Measurements from ENCODE around the gene HSDL2.

Gene HSDL2

DNA sequence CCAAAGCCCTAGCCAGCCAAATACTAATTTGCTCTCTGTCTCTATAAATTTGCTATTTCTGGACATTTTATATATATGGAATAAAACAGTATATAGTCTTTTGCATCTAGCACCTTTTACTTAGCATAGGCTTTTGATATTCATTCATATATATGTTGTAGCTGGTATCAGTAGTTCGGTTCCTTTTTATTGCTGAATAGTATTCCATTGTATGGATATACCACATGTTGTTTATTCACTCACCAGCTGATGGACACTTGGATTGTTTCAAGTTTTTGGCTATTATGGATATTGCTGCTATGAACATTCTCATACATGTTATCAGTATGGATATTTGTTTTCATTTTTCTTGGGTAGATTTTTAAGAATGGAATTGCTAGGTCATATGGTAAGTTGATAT, 82.9 kb downstream of the HSDL2 start:
- no peak for DNase-seq

DNA sequence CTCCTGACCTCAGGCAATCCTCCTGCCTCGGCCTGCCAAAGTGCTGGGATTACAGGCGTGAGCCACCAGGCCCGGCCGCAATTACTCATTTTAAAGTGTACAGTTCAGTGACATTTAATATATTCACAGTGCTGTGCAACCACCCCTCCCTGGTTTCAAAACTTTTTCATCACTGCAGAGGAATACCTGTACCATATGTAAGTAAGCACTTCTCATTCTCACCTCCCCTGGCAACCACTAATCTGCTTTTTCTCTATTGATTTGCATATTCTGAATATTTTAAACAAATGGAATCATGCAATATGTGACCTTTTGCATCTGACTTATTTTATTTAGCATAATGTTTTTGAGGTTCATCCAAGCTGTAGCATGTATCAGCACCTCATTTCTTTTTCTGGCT, 85.4 kb downstream of the HSDL2 start:
- no peak for DNase-seq

DNA sequence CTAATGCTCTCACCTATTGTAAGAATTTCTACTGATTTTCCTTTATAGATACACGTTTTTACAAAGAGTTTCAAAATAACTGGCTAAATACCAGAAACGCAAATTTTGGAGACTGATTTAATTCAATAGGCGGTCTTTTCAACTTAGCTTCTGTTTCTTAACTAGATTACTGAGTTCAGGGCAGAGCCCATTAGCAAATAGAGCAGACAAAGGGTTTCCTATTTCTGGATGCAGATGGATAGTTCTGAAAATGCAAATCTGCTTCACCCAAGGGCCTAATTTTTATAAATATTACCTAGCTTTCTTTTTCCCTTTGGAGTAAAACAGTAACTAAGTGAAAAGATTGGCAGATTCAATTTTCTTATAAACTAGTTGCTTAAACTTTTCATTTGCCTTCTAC, 93.1 kb downstream of the HSDL2 start:
- DNase-seq = no peak

DNA sequence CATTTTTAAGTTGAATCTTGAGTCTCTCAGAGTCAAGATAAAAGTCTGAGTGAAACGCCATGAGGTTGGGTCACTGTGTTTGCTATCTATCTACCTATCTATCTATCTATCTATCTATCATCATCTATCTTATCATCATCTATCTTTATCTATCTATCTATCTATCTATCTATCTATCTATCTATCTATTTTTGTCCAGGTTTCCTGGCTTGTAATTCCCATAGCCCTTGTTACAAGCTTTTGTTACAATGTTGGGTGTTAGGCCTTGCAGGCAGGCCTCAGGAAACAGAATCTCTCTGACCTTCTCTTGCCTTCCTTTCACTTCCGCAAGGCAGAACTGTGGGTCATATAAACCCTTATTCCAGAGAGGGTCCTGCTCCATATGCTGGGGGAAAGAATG, 94.1 kb downstream of the HSDL2 start:
- no peak for DNase-seq

DNA sequence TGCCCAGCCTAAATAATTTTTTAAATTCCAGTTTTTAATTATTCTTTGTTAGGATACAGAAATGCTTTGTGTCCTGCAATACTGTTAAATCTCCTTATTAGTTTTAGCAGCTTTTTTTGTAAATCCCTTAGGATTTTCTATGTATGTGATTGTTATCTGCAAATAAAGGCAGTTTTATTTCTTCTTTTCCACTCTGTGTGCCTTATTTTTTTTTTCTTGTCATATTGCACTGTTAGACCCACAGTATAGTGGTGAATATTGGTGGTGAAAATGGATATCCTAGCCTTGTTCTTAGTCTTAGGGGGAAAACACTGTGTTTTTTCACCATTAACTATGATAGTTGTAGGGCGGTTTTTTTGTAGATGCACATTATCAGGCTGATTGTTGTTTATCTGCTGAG, 95.4 kb downstream of the HSDL2 start:
- no peak for DNase-seq

DNA sequence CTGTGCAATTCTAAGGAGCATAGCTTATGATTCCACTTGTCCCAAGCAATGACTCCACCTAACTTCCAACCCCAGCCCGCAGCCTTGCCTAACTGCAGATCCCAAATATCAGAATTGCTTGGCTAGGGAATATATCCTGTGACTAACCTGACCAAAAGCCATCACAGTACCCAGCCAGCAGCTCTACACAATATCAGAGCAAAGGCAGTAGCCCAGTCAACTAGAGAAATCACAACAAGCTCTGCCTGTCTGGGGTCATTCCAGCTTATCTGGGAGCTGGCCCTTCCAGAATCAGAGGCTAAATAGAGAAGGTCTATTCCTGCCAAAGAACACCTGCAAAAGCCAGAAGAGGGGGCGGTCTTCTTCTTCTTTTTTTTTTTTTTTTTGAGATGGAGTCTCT, 97.4 kb downstream of the HSDL2 start:
- no peak for DNase-seq

DNA sequence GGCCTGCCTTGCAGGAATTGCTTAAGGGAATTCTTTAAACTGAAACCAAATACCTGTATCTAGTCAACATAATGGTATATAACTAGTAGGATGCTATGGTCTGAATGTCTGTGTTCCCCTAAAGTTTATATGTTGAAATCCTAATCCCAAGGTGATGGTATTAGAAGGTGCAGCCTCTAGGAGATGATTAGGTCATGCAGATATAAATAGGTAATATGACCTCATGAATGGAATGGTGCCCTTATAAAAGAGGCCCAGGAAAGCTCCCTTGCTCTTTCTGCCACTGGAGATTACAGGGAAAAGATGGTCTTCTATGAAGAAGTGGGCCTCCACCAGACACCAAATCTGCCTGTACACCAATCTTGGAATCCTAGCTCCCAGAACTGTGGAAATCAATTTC, 99.3 kb downstream of the HSDL2 start:
- no peak for DNase-seq

DNA sequence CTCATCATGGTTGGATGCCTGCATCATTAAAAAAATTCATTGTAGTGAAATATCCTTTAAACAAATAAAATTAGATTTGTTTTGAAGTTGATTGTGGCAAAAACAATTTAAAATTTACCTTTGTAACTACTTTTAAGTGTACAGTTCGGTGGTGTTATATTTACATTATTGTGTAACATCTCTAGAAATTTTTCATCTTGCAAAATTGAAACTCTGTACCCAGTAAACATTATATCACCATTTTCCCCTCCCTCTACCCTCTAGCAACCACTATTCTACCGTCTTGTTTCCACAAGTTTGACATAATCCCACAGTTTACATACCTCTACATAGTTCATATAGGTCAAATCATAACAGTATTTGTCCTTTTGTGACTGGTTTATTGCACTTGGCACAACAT, 104.7 kb downstream of the HSDL2 start:
- no peak for DNase-seq

DNA sequence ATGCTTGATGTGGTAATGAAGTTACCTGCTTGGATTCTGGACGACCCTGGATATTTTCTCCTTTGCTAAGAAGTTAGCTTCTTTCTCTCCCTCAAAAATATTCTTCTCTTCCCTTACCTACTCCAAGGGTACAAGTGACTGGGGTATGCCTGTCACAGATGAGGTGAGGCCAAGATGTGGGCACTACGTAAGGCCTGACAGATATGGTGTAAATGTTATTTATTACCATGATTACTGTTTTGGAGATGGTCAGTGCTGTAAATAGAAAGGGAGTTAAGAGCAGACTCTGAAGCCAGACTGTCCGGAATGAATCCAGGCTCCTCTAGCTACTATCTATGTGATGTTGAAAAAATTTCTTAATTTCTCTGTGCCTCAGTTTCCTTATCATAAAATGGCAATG, 105.7 kb downstream of the HSDL2 start:
- no peak for DNase-seq

DNA sequence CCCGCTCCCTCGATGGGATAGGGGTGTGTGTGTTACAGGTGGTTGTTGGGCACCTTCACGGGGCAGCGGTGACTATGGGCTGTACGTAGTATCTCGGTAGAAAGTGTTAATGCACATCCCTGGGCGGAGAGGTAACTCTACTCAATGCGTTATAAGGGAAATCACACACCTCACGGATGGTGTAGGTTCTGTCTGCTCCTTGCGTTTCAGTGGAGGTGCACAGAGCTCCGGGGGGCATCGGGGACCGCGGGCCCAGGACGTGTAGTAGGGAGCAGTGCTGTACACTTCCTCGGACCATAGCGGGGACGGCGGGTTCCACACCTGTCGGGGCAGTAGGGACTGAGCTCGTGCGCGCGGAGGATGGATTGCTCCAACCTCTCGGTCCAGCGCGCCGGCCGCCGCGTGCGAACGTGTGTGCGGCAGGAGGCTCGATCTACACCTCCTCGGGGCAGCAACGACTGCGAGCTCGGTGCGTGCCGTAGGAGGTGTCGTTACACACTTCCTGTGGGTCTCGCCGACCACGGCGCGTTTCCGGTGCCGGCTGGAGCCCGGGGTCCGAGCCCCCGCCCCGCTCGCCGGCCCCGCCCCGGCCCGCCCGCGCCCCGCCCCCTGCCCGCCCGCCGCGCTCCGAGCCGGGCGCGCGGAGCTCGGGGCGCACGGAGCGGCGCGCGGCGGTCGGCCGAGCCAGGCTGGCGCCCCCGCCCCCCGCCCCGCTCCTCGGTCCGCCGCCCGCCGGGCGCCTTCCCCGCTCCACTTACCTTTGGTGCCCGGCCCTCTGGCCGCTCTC, 106.5 kb downstream of the HSDL2 start, which contains the start of gene KIAA1958:
Gene KIAA1958 (plus strand): TSS at position 607 of the 787 bp plus-strand sequence. CDS start 87,254 bp downstream, outside the sequence.
- DNase-seq = peak; percentile 71

DNA sequence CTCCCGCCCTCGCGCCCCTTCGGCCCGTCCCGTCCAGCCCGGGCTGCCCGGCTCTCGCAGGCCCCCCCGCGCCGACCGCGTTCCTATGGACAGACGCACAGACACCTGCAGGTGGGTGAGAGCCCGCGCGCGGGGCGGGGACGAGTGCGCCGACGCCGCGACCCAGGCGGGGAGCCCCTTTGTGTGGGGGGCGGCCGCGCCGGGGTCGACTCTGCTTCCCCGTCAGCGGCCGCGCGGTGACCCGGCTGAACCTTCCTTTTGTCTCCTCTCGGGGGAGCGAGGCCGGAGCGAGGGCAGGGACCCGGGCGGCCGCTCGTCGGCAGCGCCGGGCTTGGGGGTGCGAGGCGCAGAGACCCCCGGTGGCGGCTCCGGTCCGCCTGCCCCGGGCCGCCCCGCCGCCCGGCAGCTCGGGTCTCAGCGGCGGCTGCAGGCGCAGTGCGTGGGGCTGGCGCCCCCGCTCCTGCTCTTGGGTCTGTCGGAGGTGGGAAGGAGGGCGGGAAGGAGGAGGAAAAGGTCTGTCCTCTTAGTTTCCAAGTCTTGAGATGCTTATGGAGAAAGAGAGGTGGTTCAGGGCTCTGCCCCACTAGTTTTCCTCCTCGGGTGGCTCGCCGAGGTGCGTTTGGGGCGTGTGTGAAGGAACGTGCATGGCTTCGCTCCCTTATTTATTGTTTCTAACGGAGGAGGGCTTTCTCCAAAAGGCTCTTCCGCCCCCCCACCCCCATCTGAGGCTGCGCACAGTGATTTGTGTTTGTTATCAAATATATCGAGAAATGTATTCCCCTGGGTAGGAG, 107.3 kb downstream of the HSDL2 start:
- peak; percentile 38 for DNase-seq

DNA sequence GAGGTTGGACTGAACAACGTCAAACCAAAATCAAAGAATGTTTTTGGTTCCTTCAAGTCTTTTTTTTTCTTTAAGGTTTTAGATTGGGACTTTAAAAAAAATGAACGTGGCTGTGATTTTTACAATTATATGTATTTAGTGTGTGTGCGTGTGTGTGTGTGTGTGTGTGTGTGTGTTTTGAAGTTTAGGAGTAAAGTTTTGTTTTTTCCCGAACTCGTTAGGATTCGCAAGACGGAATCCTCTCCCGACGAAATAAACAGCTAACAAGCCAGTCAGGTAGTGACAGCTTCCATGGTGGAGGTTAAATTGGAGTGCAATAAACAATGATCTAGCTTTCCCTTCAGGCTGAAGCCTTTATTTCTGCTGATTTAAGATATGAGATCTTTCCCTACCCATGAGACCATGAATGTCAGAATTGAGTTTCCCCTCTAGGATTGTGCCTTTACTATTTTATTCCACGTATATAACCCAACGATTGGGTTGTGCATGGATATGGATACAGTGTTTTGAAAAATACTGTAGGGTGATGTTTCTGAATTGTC, 108.0 kb downstream of the HSDL2 start:
- DNase-seq = no peak

DNA sequence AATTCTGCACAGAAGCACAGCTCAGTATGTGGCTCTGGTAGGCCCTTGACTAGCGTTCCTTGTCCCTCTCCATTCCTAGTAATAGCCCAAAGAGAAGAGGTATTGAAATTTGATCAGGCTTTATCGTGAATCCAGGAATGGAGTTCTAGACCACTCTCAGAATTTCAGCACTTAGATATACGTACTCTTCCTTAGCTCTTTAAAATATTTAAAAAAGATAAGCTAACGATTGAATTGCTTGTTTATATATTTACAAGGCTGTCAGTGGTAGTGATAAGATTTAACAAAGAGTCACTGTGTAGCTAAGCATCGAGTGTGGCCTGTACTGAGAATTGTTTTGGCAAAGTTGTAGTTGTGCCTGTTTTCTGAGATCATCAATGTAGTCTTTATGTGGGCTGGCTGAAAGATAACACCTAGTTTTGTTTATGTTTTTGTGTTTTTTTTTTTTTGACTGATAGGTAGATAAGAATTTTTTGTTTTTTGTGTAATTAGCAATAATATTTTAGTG, 109.2 kb downstream of the HSDL2 start:
- DNase-seq = no peak

DNA sequence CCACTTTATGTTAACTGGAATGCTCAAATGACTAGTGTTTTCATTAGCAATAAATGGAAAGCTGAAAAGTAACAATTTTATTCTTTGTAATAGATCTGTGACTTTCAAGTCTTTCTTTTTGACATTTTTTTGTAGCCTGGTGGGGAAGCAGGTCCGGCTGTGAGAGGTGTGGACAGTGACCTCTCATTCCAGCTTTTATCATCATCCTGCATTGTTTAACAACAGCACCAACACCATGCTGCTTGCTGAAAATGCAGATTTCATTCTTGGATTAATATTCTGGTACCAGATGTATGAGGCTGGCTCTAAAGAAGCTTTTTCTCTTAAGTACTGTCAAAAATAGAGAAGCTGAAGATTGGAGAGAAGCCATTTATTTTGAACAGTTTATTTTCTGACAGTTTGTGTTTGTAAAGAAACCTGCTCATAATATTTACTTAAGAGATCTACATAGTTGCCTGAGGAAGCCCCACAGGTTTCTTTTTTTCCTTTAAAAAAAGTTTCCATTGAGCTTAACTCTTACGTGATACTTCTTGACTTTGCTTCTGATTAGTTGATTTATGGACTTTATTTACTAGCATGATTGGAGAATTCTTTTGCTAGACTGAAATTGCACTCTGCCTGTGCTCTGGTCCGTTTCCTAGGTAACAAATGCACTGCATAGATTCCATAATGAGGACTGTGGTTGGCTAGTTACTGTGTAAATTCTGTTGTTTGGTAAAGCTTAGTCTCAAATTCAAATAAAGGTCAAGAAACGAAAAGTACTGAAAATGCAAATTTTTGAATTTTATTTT, 110.2 kb downstream of the HSDL2 start:
- no peak for DNase-seq

DNA sequence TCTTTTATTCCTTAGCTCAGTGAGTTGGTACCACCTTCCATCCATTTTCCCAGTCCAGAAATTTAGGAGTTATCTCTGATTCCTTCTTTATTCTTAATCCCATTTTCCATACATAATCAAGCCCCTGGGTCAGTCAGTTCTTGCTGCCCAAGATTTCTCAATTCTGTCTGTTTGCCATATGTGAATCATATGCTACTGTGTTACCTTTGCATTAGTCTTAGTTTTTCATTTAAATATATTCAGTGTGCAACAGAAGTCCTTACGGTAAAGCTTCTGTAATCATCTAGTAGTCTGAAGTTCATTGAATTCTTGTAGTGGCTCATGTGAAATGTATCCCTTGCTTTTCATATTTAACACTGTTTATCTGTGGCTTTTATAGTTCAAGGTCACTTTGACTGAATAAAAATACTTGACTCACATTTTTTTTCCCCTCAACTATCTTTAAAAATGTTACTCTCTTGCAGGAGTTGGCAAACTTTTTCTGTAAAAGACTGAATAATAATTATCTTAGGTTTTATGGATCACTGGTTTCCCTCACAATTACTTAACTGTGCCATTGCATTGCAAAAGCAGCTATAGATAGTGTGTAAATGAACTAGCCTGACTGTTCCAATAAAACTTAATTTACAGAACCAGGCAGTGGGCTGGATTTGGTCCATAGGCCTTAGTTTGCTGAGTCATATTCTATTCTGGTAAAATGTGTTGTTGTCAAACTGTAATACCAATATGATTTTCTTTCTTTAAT, 113.7 kb downstream of the HSDL2 start:
- DNase-seq = no peak

DNA sequence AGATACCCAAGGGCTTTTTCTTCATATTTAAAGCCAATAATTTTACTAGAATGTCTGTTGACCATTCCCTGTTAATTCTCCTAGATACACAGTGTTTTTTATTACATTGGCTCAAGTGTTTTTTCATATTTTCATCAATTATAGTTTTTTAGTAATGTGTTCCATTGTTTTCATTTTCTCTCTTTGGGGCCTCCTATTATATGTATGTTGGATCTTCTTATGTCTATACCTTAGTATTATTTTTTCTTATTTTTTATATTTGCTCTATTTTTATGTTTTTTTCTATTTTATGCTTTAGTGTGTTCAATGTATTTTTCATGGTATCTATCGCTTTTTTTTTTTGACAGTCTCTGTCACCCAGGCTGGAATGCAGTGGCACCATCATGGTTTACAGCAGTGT, 114.2 kb downstream of the HSDL2 start:
- DNase-seq = no peak

DNA sequence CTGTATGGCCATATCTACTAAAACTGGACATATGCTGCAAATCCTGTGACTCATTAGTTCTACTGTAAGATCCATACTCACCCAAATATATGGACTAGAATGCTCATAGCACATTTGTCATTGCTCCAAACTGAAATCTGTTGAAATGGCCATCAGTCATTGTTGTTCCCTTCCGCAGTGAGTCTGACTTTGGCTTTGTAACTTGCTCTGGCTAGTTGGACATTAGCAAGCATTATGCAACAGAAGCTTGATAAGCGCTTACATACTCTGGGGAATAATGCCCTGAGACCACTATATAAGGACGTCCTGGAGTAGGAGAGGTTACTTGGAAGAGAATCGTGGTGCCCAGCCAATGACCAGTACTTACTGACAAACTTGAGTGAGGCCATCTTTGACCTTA, 115.7 kb downstream of the HSDL2 start:
- DNase-seq = no peak

DNA sequence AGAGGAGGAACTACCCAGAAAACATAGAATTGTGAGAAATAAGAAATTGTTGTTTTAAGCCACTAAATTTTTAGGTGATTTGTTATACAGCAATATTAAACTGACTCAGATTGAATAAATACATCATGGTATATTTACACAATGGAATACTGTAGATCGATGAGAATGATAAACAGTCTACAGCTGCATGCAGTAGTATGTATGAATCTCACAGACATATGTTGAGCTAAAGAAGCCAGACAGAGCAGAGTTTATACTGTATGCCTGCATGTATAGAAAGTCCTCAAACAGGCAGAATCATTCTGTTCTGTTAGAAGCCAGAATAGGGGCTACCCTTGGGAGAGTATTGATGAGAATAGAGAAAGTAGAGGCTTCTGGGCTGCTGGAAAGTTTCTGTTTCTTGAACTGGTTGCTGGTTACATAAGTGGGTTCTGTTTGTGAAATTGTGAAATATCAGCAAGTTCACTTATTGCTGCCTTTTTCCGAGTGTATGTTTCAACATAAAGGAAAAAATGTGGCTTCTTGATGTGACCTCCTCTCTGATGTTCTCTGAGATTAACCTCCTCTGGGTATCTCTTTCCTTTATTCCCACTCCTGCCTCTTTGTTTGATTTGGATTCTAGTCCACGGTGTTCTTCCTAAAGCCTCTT, 116.3 kb downstream of the HSDL2 start:
- no peak for DNase-seq

DNA sequence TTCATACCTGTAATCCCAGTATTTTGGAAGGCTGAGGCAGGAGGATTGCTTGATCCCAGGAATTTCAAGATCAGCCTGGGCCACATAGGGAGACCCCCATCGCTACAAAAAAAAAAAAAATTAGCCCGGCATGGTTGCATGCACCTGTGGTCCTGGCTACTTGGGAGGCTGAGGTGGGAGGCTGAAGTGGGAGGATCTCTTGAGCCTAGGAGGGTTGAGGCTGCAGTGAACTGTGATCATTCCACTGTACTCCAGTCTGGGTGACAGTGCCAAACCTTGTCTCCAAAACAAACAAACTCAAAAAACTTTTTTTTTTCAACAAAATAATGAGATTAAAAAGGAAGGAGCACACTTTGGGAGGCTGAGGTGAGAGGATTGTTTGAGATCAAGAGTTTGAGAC, 120.9 kb downstream of the HSDL2 start:
- no peak for DNase-seq

DNA sequence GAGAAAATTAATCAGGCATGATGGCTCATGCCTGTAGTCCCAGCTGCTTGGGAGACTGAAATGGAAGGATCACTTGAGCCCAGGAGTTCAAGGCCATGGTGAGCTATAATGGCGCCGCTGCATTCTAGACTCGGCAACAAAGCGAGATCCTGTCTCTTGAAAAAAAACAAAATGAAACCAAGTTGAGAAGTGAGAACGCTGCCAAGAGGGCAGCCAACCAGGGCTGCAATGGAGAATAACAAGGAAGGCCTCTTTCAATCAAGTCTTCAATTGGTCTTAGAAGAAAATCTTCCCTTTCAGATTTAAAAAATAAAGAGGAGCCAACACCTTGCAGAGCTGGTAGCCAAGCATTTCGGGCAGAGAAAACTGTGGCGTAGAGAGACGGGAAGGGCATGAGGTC, 121.4 kb downstream of the HSDL2 start:
- no peak for DNase-seq

DNA sequence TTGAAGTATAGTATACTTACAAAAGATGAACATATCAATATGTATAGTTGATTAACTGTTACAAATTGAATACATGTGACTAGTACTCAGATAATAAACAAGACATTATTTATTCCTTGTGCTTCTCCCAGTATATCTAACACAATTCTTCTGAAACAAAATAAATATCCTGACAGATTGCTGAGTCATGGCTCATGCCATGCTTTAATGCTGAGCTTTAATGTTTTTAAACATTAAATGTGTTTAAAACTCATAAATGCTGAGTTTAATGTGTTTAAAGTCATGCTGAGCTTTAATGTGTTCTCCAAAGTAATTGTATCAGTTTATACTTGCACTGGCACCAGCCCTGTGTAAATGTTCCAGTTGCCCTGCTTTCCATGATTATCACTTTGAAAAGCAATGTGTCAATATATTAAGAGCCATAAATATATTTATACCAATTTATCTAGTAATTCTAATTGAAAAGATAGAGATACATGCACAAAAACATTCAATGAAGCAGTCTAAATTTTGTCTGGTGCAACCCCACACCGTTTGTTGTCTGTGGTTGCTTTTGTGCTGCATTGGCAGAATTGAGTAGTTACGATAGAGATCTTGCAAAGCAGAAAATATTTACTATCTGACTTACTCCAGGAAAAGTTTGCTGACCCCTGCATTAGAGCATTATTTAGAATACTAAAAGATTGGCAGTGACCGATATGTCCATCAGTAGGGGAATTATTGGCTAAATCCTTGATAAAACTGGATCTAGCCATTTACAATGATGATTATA, 122.5 kb downstream of the HSDL2 start:
- DNase-seq = no peak

Data from central memory CD4-positive, alpha-beta T cell (primary cell).